HEK293 (cell line): ENCODE results near the gene ONECUT1.

ENCODE experiments used
- CTCF ChIA-PET: fragments of 350-600 bp; formaldehyde crosslinking; extraction: SDS; loops from one replicate; lab custom pipeline; 2021; ENCODE audit warnings: antibody characterized with exemption; lab: Yijun Ruan, JAX
- POLR2A ChIA-PET: fragments of 300-600 bp; formaldehyde crosslinking; extraction: SDS; loops from one replicate; lab custom pipeline; 2020; ENCODE audit warnings: antibody characterized with exemption, inconsistent platforms; lab: Yijun Ruan, JAX
- H3K27ac ChIP-seq: fragments of 200-500 bp; sonication (Bioruptor generic); 2 replicates; pipeline ENCODE4 v1.5.1; 2014; ENCODE audit warnings: low read depth, low read length, control low read depth, inconsistent platforms; ENCODE audit errors: extremely low read depth
- H3K36me3 ChIP-seq, 2 experiments: fragments of 200-500 bp in 1 of 2; sonication (Bioruptor generic) in 1 of 2; 1 replicate in 1 of 2; 2 replicates in 1 of 2; pipeline ENCODE4 v1.5.1; 2014 to 2017; ENCODE audit warnings: inconsistent platforms in 2 of 2, low read length in 2 of 2; ENCODE audit not compliant: control insufficient read depth in 2 of 2, insufficient read depth in 1 of 2
- H3K4me1 ChIP-seq: fragments of 200-500 bp; sonication (Bioruptor generic); 2 replicates; pipeline ENCODE4 v1.5.1; 2014; ENCODE audit warnings: mild to moderate bottlenecking, low read length, inconsistent platforms; ENCODE audit not compliant: control insufficient read depth, insufficient read depth
- H3K4me3 ChIP-seq: 2 replicates; pipeline ENCODE4 v1.5.1; 2011; ENCODE audit warnings: low read depth, mild to moderate bottlenecking, control low read depth, low read length, moderate library complexity
- H3K9me3 ChIP-seq: fragments of 200-500 bp; sonication (Bioruptor generic); 2 replicates; pipeline ENCODE4 v1.5.1; 2014; ENCODE audit warnings: low read depth, low read length, inconsistent platforms; ENCODE audit not compliant: control insufficient read depth, insufficient read depth
- HOXA7 ChIP-seq: sonication (generic); formaldehyde crosslinking; IDR thresholded peaks from 2 replicates; pipeline ENCODE4 v1.8.1; 2022; ENCODE audit warnings: missing genetic modification reagents, borderline replicate concordance
- KLF1 ChIP-seq: fragments of 450-650 bp; formaldehyde crosslinking; IDR thresholded peaks from 2 replicates; pipeline ENCODE4 v1.5.1; 2016; ENCODE audit warnings: missing biosample characterization, missing genetic modification characterization
- ZFP37 ChIP-seq: fragments of 450-650 bp; formaldehyde crosslinking; IDR thresholded peaks from 2 replicates; pipeline ENCODE4 v1.5.1; 2016; ENCODE audit warnings: missing biosample characterization, missing genetic modification characterization
- ZNF202 ChIP-seq: fragments of 450-650 bp; formaldehyde crosslinking; IDR thresholded peaks from 2 replicates; pipeline ENCODE4 v1.5.1; 2016; ENCODE audit warnings: missing biosample characterization, missing genetic modification characterization, borderline replicate concordance
- ZNF239 ChIP-seq: fragments of 450-650 bp; formaldehyde crosslinking; IDR thresholded peaks from 2 replicates; pipeline ENCODE4 v1.5.1; 2016; ENCODE audit warnings: missing biosample characterization, missing genetic modification characterization
- ZNF366 ChIP-seq: fragments of 450-650 bp; formaldehyde crosslinking; conservative IDR thresholded peaks from 2 replicates; pipeline ENCODE4 v1.5.1; 2016; ENCODE audit warnings: missing biosample characterization, missing genetic modification characterization
- ZNF416 ChIP-seq: fragments of 450-650 bp; formaldehyde crosslinking; IDR thresholded peaks from 2 replicates; pipeline ENCODE4 v1.5.1; 2016; ENCODE audit warnings: missing biosample characterization, missing genetic modification characterization
- ZNF423 ChIP-seq: fragments of 450-650 bp; formaldehyde crosslinking; IDR thresholded peaks from 2 replicates; pipeline ENCODE4 v1.5.1; 2016; ENCODE audit warnings: missing biosample characterization, missing genetic modification characterization
- ZNF48 ChIP-seq: fragments of 450-650 bp; formaldehyde crosslinking; IDR thresholded peaks from 2 replicates; pipeline ENCODE4 v1.5.1; 2016; ENCODE audit warnings: missing biosample characterization, missing genetic modification characterization
- ZNF514 ChIP-seq: fragments of 450-650 bp; formaldehyde crosslinking; IDR thresholded peaks from 2 replicates; pipeline ENCODE4 v1.5.1; 2016; ENCODE audit warnings: missing biosample characterization, missing genetic modification characterization
- ZNF558 ChIP-seq: fragments of 450-650 bp; formaldehyde crosslinking; IDR thresholded peaks from 2 replicates; pipeline ENCODE4 v1.5.1; 2016; ENCODE audit warnings: missing biosample characterization, missing genetic modification characterization
- ZNF600 ChIP-seq: fragments of 450-650 bp; formaldehyde crosslinking; IDR thresholded peaks from 2 replicates; pipeline ENCODE4 v1.5.1; 2016; ENCODE audit warnings: missing biosample characterization, missing genetic modification characterization
- ZNF677 ChIP-seq: fragments of 450-650 bp; IDR thresholded peaks from 2 replicates; pipeline ENCODE4 v1.5.0; 2018; ENCODE audit warnings: missing biosample characterization, mild to moderate bottlenecking, missing genetic modification characterization, moderate library complexity
- ZNF707 ChIP-seq: fragments of 450-650 bp; formaldehyde crosslinking; IDR thresholded peaks from 2 replicates; pipeline ENCODE4 v1.5.1; 2016; ENCODE audit warnings: missing biosample characterization, missing genetic modification characterization
- ZNF792 ChIP-seq: fragments of 450-650 bp; formaldehyde crosslinking; IDR thresholded peaks from 2 replicates; pipeline ENCODE4 v1.5.1; 2016; ENCODE audit warnings: missing biosample characterization, missing genetic modification characterization
- ZXDB ChIP-seq: fragments of 450-650 bp; formaldehyde crosslinking; IDR thresholded peaks from 2 replicates; pipeline ENCODE4 v1.5.1; 2016; ENCODE audit warnings: missing biosample characterization, missing genetic modification characterization
- TF ChIP-seq, protein P1 (sequence below): fragments of 450-650 bp; formaldehyde crosslinking; IDR thresholded peaks from 2 replicates; pipeline ENCODE4 v1.5.1; 2016; ENCODE audit warnings: missing biosample characterization, missing genetic modification characterization
- TF ChIP-seq, protein P2 (sequence below): fragments of 450-650 bp; formaldehyde crosslinking; IDR thresholded peaks from 2 replicates; pipeline ENCODE4 v1.5.1; 2016; ENCODE audit warnings: missing biosample characterization, missing genetic modification characterization
- TF ChIP-seq, protein P3 (sequence below): fragments of 450-650 bp; formaldehyde crosslinking; IDR thresholded peaks from 2 replicates; pipeline ENCODE4 v1.5.1; 2016; ENCODE audit warnings: missing biosample characterization, missing genetic modification characterization
- TF ChIP-seq, protein P4 (sequence below): fragments of 450-650 bp; formaldehyde crosslinking; IDR thresholded peaks from 2 replicates; pipeline ENCODE4 v1.5.1; 2016; ENCODE audit warnings: missing biosample characterization, missing genetic modification characterization, borderline replicate concordance
- TF ChIP-seq, protein P5 (sequence below): fragments of 450-650 bp; formaldehyde crosslinking; IDR thresholded peaks from 2 replicates; pipeline ENCODE4; 2016; ENCODE audit warnings: missing biosample characterization, missing genetic modification characterization
- TF ChIP-seq, protein P6 (sequence below): fragments of 450-650 bp; formaldehyde crosslinking; IDR thresholded peaks from 2 replicates; pipeline ENCODE4 v1.5.1; 2016; ENCODE audit warnings: missing biosample characterization, missing genetic modification characterization

The ONECUT1 gene

DNA sequence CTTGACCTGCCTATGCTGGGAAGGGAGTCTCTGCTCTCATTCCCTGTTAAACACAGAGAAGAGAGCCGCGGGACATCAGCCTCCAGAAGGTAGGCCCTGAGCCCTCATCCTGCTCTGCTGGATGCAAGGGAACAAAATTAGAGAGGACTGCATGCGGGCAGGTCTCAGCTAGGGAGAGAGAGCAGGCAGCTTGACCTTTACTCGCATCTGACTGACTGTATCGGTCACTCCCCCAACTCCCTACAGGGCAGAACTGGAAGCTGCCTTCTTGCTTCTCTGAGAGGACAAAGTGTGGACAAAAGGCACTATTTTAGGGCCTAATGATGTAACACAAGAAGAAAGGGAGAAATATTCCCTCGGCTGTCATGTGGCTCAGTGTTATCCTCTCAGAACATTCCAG lies 72.2 kb downstream of the ONECUT1 start:
- no peaks in the 10 kb centered on the region for H3K4me1 ChIP-seq
- no peaks in the 10 kb centered on the region for H3K36me3 ChIP-seq
- H3K4me3 ChIP-seq, result no peak overlapping the region
- POLR2A ChIA-PET, result no interaction called here
- CTCF ChIA-PET, result no interaction called here
- H3K27ac ChIP-seq, result no peak overlapping the region
- H3K9me3 ChIP-seq, result no peaks in the 10 kb centered on the region
- TF ChIP-seq ZNF514, result no peak
- TF ChIP-seq, protein P1, sequence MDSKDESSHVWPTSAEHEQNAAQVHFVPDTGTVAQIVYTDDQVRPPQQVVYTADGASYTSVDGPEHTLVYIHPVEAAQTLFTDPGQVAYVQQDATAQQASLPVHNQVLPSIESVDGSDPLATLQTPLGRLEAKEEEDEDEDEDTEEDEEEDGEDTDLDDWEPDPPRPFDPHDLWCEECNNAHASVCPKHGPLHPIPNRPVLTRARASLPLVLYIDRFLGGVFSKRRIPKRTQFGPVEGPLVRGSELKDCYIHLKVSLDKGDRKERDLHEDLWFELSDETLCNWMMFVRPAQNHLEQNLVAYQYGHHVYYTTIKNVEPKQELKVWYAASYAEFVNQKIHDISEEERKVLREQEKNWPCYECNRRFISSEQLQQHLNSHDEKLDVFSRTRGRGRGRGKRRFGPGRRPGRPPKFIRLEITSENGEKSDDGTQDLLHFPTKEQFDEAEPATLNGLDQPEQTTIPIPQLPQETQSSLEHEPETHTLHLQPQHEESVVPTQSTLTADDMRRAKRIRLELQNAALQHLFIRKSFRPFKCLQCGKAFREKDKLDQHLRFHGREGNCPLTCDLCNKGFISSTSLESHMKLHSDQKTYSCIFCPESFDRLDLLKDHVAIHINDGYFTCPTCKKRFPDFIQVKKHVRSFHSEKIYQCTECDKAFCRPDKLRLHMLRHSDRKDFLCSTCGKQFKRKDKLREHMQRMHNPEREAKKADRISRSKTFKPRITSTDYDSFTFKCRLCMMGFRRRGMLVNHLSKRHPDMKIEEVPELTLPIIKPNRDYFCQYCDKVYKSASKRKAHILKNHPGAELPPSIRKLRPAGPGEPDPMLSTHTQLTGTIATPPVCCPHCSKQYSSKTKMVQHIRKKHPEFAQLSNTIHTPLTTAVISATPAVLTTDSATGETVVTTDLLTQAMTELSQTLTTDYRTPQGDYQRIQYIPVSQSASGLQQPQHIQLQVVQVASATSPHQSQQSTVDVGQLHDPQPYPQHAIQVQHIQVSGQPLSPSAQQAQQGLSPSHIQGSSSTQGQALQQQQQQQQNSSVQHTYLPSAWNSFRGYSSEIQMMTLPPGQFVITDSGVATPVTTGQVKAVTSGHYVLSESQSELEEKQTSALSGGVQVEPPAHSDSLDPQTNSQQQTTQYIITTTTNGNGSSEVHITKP, result no peak
- TF ChIP-seq ZNF558 (tag by site-specific recombination), result no peak
- no peak for TF ChIP-seq ZXDB
- TF ChIP-seq ZNF416 (tag by site-specific recombination), result no peak
- no peak for TF ChIP-seq HOXA7 (CRISPR knock-in tag)
- TF ChIP-seq ZNF239 (tag by site-specific recombination), result no peak
- no peak for TF ChIP-seq ZNF366
- TF ChIP-seq, protein P2, sequence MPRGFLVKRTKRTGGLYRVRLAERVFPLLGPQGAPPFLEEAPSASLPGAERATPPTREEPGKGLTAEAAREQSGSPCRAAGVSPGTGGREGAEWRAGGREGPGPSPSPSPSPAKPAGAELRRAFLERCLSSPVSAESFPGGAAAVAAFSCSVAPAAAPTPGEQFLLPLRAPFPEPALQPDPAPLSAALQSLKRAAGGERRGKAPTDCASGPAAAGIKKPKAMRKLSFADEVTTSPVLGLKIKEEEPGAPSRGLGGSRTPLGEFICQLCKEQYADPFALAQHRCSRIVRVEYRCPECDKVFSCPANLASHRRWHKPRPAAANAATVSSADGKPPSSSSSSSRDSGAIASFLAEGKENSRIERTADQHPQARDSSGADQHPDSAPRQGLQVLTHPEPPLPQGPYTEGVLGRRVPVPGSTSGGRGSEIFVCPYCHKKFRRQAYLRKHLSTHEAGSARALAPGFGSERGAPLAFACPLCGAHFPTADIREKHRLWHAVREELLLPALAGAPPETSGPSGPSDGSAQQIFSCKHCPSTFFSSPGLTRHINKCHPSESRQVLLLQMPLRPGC, result no peak
- TF ChIP-seq, protein P3, sequence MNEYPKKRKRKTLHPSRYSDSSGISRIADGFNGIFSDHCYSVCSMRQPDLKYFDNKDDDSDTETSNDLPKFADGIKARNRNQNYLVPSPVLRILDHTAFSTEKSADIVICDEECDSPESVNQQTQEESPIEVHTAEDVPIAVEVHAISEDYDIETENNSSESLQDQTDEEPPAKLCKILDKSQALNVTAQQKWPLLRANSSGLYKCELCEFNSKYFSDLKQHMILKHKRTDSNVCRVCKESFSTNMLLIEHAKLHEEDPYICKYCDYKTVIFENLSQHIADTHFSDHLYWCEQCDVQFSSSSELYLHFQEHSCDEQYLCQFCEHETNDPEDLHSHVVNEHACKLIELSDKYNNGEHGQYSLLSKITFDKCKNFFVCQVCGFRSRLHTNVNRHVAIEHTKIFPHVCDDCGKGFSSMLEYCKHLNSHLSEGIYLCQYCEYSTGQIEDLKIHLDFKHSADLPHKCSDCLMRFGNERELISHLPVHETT (tag by site-specific recombination), result no peak
- TF ChIP-seq, protein P4, sequence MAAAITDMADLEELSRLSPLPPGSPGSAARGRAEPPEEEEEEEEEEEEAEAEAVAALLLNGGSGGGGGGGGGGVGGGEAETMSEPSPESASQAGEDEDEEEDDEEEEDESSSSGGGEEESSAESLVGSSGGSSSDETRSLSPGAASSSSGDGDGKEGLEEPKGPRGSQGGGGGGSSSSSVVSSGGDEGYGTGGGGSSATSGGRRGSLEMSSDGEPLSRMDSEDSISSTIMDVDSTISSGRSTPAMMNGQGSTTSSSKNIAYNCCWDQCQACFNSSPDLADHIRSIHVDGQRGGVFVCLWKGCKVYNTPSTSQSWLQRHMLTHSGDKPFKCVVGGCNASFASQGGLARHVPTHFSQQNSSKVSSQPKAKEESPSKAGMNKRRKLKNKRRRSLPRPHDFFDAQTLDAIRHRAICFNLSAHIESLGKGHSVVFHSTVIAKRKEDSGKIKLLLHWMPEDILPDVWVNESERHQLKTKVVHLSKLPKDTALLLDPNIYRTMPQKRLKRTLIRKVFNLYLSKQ (tag by site-specific recombination), result no peak
- no peak for TF ChIP-seq ZNF792 (tag by site-specific recombination)
- TF ChIP-seq, protein P5, sequence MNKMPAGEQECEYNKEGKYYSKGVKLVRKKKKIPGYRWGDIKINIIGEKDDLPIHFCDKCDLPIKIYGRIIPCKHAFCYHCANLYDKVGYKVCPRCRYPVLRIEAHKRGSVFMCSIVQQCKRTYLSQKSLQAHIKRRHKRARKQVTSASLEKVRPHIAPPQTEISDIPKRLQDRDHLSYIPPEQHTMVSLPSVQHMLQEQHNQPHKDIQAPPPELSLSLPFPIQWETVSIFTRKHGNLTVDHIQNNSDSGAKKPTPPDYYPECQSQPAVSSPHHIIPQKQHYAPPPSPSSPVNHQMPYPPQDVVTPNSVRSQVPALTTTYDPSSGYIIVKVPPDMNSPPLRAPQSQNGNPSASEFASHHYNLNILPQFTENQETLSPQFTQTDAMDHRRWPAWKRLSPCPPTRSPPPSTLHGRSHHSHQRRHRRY (tag by site-specific recombination), result no peak
- no peak for TF ChIP-seq ZFP37
- no peak for TF ChIP-seq ZNF600 (tag by site-specific recombination)
- TF ChIP-seq ZNF48 (tag by site-specific recombination), result no peak
- TF ChIP-seq ZNF423 (tag by site-specific recombination), result no peak
- TF ChIP-seq, all 188 proteins: peak for 0

DNA sequence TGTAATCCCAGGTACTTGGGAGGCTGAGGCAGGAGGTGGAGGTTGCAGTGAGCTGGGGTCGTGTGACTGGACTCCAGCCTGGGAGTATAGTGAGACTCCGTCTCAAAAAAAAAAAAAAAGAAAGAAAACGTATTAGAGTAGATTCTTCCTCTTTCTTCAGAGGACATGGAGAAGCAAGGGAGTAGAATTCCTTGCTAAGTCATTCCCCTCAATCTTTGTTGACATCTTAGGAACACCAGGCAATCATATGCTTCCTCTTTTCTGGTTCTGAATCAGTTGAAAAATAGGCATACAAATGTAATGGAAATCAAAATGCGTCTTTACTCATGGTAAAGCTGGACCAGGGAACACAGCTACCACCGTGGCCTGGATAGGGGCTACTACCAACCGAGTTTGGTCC lies 72.7 kb downstream of the ONECUT1 start:
- H3K27ac ChIP-seq, result no peak overlapping the region
- CTCF ChIA-PET, result no interaction called here
- no peak overlapping the region for H3K4me3 ChIP-seq
- no peak for TF ChIP-seq ZNF677 (tag by site-specific recombination)
- TF ChIP-seq ZNF707, result no peak
- TF ChIP-seq KLF1 (tag by site-specific recombination), result no peak
- TF ChIP-seq ZNF202, result no peak
- TF ChIP-seq, protein P6, sequence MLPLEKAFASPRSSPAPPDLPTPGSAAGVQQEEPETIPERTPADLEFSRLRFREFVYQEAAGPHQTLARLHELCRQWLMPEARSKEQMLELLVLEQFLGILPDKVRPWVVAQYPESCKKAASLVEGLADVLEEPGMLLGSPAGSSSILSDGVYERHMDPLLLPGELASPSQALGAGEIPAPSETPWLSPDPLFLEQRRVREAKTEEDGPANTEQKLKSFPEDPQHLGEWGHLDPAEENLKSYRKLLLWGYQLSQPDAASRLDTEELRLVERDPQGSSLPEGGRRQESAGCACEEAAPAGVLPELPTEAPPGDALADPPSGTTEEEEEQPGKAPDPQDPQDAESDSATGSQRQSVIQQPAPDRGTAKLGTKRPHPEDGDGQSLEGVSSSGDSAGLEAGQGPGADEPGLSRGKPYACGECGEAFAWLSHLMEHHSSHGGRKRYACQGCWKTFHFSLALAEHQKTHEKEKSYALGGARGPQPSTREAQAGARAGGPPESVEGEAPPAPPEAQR (tag by site-specific recombination), result no peak
- TF ChIP-seq ZXDB, result no peak
- TF ChIP-seq, all 188 proteins: peak for 0
- Histone ChIP-seq H3K4me1 (no peaks in the 10 kb centered on the region), H3K9me3 (no peaks in the 10 kb centered on the region), H3K36me3 (no peaks in the 10 kb centered on the region)
- POLR2A ChIA-PET, result no interaction called here
